ENCODE results near the gene LCP2. TPM values are rescaled to one million over a fixed set of nuclear protein-coding genes. Genes with fewer than 3 reads are reported as not detected.
A peak's percentile ranks its signal among the peaks of the same experiment; 100 is the strongest.
"Not testable (repeated sequence)": the region's sequence is repeated elsewhere in the genome, so short reads cannot be mapped to it uniquely, and the experiment has no call there.

Gene LCP2
- total RNA-seq, 1 donor from 2014 or later: 10.2 TPM

- no peak for DNase-seq
Measured at GRCh38 chr5:170248172-170248930, 49.2 kb downstream of the LCP2 start.

GRCh38 chr5:170247363-170247762, 50.2 kb downstream of the LCP2 start:
- DNase-seq: peak; percentile 44

- DNase-seq: no peak
Measured at GRCh38 chr5:170246126-170246870, 51.3 kb downstream of the LCP2 start.

GRCh38 chr5:170245436-170245835, 52.1 kb downstream of the LCP2 start:
- DNase-seq: not testable (repeated sequence)

GRCh38 chr5:170238456-170239196, 59.0 kb downstream of the LCP2 start:
- DNase-seq: no peak

- DNase-seq: no peak
Measured at GRCh38 chr5:170235876-170236864, 61.4 kb downstream of the LCP2 start.

GRCh38 chr5:170233358-170233892, 64.2 kb downstream of the LCP2 start:
- no peak for DNase-seq

GRCh38 chr5:170232786-170233185, 64.8 kb downstream of the LCP2 start, which contains the start of gene C5orf58:
Gene C5orf58 (plus strand): TSS chr5:170232985. CDS start chr5:170234977, 1,992 bp downstream.
- no peak for DNase-seq

GRCh38 chr5:170228762-170229435, 68.7 kb downstream of the LCP2 start:
- peak; percentile 48 for DNase-seq

- no peak for DNase-seq
Measured at GRCh38 chr5:170226661-170227060, 70.9 kb downstream of the LCP2 start.

- DNase-seq: no peak
Measured at GRCh38 chr5:170226129-170226615, 71.4 kb downstream of the LCP2 start.

GRCh38 chr5:170225326-170226128, 72.0 kb downstream of the LCP2 start:
- peak; percentile 54 for DNase-seq

GRCh38 chr5:170223906-170224305, 73.7 kb downstream of the LCP2 start:
- DNase-seq: no peak

GRCh38 chr5:170223360-170223759, 74.2 kb downstream of the LCP2 start:
- DNase-seq: peak; percentile 49

GRCh38 chr5:170221327-170221741, 76.2 kb downstream of the LCP2 start:
- peak; percentile 79 for DNase-seq

- DNase-seq: no peak
Measured at GRCh38 chr5:170220191-170220590, 77.4 kb downstream of the LCP2 start.

GRCh38 chr5:170219615-170220014, 78.0 kb downstream of the LCP2 start:
- DNase-seq: no peak

- no peak for DNase-seq
Measured at GRCh38 chr5:170218726-170219125, 78.9 kb downstream of the LCP2 start.

GRCh38 chr5:170217831-170218230, 79.7 kb downstream of the LCP2 start:
- peak; percentile 32 for DNase-seq
